GM21515 (cell line): ENCODE measurements around the gene DCP2.
"Not testable (repeated sequence)": the region's sequence is repeated elsewhere in the genome, so short reads cannot be mapped to it uniquely, and the experiment has no call there.

Experiments used
- ATAC-seq: cut with Tn5 transposase; IDR thresholded peaks from one replicate; pipeline ENCODE4 v1.9.1; 2021; ENCODE audit not compliant: unreplicated experiment

The DCP2 gene

DNA sequence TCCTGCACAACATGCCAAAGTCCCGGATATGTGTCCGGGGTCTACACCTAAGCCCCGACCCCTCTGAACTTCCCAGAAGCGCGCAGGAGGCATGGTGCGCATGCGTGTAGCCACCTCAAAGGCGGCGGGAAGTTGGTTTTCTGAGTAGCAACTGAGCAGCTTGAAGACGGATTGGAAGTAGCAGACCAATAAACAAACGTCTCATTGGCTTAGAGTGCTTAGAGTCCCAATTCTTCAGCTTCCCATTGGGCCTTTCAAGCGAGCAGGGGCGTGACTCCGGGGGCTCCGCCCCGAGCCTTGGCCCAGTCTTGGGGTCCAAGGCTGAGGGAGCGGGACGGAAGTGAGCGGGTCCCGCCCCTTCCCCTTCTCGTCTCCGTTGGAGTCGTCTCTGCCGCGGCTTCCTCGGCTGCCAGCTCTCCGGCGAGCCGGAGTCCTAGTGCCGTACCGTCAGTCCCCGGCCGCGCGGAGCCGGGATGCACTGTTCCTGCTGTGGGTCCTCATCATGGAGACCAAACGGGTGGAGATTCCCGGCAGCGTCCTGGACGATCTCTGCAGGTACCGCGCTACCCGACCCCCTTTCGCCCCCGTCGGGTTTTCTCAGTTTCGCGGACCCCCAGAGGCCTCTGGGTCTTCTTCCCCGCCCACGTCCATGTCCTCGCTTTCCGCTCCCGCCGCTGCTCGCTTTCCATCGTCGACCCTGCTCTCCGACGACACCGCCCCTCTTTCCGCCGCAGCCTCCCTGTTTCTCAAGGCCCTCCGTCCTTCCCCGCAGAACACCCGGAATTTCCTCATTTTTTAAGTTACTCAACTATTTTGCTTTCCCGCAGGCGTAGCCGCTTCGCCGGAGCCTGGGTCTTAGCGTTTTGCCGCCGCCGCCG is at the start of gene DCP2:
TSS of gene DCP2 (plus strand) at position 367 of the 878 bp plus-strand sequence. CDS start at position 503, 136 bp downstream.
- peak; percentile 97 for ATAC-seq

DNA sequence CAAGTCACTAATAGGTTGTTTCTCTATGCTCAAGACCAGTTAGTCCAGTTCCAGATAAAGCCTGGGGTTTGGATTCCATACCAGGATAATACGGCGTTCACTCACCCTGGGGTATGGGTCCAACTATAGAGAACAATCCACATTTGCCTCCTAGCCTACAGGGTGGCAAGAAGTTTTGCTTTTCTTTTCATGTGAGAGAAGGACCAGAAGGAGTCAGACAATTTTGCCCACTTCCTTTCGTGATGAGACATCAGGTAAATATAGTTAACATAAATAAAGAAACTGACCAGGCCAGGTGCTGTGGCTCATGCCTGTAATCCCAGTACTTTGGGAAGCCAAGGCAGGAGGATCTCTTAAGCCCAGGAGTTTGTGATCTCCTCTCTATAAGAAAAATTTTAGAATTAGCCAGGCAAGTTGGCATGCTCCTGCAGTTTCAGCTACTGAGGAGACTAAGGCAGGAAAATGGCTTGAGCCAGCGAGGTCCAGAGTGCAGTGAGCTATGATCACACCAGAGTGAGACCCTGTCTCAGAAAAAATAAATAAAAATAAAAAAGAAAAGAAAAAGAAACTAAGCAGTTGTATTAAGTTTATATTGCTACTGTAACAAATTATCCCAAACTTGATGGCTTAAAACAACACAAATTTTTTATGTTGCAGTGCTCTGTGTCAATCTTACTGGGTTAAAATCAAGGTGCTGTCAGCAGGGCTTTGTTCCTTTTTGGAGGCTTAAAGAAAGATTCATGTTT is 47.1 kb upstream of the DCP2 start:
- ATAC-seq, result peak; percentile 55

DNA sequence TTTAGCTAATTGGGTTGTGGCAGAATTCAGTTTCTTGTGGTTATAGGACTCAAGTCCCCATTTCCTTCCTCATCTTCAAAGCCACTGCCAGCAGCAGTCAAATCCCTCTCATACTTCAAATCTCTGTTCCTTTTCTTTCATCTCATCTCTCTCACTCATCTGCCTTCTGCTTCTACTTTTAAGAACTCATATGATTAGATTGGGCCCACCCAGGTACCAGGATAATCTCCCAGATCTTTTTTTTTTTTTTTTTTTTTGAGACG is 46.6 kb upstream of the DCP2 start:
- ATAC-seq, result peak; percentile 54

DNA sequence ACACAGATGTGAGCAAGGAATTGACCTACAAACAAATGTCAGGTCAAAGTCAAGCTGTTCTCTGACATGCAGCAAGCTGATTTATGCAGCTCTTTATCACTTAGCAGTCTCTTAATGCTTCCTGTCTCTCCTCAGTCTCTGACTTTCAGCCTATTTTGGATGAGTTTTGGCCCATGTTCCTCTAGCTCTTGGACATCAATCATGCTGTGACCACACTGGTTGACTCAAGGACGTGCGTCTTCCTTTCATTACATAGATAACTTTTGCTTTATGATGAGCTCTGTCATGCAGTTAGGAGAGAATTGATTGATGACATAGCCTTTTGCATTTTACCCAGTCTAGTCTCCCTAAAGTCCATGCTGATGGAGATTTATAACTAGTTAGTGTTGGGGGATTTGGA is 45.1 kb upstream of the DCP2 start:
- no peak for ATAC-seq

DNA sequence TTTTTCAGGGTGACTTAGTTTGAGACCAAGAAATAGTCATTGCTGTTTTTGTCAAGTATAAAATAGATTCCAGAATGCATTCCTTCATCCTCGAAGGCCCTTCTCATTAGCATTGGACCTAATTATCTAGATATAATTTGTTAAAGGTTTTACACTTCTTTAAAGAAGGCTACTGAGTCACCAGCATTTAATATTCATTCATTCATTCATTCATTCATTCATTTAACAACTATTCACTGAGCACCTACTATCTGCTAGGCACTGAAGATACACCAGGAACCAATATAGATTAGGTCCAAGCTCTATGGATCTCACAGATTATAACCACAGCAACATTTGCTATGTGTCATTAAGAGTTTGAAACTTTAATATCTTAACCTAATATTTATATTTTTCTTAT is 43.5 kb upstream of the DCP2 start:
- no peak for ATAC-seq

DNA sequence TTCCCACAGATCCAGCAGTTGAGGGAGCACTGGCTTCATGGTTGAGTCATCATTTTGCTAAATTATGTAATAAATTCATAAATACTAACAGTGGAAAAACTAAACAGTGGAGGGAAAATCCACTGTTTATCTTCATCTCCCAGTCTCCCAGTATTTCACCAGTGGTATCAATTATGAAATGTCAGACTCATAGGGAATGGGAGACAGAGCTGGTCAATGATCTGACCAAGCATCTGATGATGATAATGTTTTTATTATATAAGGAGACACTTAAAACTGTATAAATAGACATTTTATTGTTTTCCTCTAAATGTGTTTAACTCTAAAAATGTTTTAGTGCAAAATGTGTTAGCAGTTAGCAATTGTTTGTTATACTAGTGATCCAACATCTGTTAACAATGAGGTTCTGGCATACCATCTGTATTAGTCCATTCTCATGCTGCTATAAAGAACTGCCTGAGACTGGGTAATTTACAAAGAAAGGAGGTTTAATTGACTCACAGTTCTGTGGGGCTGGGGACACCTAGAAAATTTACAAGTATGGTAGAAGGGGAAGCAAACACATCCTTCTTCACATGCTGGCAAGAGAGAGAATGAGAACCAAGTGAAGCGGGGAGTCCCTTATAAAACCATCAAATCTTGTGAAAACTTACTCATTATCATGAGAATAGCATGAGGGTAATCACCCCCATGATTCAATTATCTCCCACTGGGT is 42.8 kb upstream of the DCP2 start:
- ATAC-seq, result no peak

DNA sequence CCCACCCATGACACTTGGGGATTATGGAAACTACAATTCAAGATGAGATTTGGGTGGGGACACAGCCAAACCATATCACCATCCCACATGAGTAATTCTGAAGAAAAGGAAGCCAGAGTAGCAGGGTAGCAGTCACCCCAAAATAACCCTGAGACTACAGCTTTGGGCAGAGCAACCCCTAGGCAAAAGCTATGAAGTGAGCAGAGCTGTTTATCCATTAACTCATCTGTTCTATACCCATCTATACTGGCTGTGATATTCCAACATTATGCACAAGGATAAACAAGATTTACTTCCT is 42.3 kb upstream of the DCP2 start:
- ATAC-seq, result no peak

DNA sequence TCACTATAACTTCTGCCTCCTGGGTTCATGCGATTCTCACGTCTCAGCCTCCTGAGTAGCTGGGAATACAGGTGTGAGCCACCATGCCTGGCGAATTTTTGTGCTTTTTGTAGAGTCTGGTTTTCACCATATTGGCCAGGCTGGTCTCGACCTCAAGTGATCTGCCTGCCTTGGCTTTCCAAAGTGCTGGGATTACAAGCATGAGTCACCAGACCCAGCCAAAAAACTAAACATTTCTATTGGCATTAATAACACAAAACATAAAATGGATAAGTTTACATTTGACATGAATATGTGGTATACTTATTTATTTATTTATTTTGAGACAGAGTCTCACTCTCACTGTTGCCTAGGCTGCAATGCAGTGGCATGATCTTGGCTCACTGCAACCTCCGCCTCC is 40.9 kb upstream of the DCP2 start:
- no peak for ATAC-seq

DNA sequence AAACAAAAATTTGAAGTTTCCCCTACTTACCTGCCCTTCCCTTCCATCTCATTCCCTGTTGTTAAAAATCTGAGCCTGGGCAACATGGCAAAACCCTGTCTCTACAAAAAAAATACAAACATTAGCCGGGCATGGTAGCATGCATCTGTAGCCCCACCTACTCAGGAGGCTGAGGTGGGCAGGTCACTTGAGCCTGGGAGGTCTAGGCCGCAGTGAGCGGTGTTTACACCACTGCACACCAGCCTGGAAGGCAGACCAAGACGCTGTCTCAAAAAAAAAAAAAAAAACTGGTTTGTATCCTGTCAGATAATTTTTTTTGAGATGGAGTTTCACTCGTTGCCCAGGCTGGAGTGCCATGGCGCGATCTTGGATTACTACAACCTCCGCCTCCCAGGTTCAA is 38.3 kb upstream of the DCP2 start:
- no peak for ATAC-seq

DNA sequence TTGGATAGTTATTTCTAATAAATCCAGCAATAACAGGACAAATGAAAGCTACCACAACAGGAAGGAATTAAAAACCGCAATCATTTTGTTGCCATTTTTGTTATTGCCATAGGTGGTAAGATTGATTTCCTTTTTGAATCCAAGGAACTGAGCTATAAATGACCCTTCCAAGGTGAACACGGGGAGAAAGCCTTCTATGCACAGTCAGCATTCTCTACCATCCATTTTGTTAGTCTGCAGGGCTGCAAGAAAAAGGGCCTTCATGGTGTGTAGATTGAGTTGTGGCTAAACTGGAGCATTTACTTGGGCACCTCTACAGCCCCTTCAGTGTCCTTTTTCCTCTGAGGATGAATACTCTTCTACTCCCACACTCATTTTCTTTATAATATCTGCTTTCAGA is 35.9 kb upstream of the DCP2 start:
- no peak for ATAC-seq

DNA sequence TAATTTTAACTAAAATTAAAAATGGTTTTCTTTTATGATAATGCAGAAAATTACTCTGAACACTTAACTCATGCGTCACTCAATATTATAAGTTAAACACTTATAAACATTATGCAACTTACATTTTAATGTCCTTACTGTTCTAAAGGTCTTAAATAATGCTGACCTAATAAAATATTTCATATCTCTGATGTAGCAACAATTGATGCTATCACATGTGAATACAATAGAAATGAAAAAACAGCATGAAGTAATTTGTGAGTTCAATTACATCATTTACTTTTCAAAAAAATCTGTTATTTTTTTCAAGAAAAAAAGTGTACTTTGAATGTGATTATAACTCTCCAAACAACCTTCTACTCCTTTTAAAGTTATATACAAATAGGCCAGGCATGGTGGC is 28.1 kb upstream of the DCP2 start:
- no peak for ATAC-seq

DNA sequence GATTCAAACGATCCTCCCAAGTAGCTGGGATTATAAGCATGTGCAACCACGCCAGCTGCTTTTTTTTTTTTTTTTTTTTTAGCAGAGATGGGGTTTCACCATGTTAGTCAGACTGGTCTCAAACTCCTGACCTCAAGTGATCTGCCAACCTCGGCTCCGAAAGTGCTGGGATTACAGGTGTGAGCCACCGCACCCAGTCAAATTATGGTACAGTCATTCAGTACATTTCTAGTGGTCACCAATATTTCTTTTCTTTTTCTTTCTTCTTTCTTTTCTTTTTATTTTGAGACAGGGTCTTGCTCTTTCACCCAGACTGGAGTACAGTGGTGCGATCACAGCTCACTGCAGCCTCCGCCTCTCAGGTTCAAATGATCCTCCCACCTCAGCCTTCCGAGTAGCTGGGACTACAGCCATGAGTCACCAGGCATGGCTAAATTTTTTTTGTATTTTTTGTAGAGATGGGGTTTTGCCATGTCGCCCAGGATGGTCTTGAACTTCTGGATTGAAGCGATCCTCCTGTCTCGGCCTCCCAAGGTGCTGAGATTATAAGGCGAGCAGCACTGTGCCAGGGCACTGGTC is 25.4 kb upstream of the DCP2 start:
- ATAC-seq, result peak; percentile 93

DNA sequence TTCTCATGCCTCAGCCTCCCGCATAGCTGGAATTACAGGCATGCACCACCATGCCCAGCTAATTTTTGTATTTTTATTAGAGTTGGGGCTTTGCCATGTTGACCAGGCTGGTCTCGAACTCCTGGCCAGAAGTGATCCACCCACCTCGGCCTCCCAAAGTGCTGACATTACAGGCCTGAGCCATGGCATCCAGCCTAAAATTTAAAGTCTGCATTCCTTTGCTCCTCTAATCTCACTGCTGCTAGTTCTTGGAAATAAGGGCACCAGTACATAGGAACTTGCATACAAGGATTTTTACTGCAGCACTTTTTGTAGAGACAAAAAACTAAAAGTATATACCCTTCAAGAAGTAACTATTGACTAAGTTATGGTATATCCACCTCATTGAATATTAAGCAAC is 20.0 kb upstream of the DCP2 start:
- ATAC-seq, result no peak

DNA sequence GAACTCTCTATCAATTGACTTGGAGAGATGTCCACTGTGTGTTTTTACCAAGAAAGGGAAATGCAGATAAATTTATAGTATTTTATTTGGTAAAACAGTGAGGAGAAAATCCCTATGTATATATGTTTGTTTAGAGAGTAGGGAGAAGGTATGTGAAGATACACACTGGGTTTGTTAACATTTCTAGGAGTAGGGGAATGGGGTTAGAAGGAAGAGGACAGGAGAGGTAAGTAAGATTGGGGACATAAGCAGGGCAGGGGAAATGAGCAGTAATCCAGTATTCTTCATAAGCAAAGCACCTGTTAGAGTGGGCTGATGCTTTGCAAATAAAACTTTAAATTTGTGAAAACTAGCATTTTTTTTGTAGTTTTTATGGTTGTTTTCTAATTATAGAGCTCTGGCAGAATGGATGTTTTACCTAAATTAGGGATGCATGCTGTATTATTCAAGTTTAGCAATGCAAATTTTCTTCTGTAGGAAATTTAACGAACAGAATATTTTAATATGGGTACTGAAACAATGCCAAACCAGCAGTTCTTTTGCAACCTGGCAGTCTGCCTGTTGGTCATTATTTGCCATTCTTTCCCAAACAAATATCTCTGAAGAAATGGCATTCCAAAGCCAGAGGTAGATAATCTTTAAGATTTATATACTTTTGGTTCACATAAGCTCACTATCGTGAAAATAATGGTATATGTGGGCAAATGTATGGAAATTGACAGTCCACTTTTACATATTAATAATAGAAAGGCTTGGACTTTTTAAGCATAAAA is 19.4 kb upstream of the DCP2 start:
- ATAC-seq, result no peak

DNA sequence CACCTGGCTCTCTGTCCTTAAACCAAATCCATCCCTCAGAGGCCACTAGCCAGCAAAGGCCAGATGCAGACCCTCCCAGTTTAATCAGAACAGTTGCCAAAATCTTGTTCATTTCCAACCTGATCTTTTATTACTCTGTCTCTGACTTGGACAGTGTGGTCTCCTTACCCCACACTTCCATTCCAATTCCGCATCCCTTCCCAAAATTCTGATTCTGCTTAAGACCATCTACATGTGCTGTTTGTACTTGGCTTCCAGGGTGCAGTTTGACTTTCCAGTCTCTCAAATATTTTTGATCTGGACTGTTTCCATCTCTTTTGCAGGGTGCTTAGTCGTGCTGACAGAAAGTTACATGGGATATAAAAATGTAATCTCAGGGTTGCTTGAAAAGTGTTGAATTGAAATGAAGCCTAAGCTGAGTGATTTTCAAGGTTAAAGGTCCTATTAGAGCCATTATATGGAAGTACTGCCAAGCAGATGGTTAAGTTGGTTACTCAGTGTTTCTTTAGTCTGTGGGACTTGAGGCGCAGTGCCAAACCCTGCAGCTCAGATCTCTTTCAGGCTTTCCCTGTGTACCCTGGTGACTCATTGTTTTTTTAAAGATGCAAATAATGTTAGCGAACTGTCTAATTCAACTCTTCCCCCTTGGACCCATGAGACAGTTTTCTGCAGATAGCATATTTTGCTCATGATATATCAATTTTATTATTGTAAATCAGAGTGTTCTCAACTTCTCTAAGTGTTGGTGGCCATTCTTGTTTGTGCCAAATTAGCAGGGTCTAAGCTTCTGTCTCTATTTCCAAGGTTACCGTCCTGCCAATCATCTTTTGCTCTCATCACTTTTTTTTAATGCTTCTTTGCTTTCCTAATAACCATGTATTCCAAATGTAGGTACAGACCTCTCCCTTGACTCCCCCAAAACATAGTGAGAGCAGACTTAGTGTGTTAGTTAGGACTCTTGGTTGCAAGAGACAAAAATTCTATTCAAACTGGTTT is 18.2 kb upstream of the DCP2 start:
- ATAC-seq, result peak; percentile 61

DNA sequence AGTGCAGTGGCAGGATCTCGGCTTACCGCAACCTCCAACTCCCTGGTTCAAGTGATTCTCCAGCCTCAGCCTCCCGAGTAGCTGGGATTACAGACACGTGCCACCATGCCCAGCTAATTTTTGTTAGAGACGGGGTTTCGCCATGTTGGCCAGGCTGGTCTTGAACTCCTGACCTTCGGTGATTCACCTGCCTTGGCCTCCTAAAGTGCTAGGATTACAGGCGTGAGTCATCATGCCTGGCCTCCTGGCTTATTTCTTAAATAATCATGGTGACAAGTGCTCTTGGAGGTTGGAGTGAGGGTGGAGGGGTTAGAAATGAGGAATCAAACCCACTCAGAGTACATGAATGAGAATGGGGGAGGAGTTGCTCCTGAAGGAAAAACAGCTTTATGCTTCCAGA is 16.7 kb upstream of the DCP2 start:
- ATAC-seq, result not testable (repeated sequence)

DNA sequence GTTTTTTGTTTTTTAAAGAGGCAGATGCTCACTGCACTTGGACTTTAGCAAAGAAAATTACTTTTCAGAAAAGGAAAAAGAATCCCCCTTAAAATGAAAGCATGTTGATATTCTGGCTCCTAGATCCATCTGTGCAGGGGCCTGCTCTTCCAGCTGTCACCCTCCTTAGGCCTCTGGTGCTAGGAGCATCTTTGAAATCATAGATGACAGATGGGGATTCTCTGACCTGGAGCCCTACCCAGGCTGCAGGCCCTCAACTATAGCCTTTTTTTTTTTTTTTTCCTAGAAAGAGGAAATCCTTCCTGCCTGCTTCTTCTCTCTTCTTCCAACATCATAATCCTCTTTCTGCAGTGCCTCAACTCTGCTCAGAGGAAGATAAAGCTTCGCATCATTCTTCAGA is 16.3 kb upstream of the DCP2 start:
- no peak for ATAC-seq

DNA sequence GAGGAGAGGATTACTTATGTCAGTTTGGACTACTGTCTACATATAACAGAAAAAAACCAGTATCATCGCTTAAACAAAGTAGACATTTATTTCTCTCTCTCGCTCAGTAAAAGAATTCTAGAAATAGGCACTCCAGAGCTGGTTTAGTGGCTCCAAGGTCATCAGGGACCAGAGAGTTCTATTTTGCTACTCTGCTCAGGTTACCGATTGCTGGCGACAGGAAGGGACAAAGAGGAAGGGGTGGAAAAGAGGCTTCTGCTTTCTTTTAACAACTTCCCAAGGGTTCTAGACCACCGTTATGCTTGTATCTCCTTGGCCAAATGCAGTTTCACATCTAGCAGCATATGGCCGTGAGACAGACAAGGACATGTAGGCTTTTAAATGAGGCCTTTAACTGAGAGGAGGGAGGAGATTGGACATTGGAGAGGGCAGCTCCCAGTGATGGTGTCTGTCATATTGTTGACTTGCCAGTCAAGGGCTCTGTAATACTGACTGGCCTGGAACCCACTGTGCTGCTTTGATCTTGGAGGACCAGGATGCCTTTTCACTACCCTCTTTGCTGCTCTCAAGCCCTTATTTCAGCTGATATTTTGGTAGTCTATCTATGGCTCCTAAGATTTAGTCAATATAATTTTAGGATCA is 15.6 kb upstream of the DCP2 start:
- ATAC-seq, result no peak

DNA sequence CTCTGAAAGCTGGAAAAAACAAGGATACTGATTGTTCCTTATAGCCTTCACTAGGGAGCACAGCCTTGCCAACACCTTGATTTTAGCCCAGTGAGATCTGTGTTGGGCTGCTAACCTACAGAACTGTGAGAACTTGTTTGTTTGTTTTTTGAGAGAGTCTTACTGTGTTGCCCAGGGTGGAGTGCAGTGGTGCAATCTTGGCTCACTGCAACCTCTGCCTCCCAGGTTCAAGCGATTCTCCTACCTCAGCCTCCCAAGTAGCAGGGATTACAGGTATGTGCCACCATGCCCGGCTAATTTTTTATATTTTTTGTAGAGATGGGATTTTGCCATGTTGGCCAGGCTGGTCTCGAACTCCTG is 13.2 kb upstream of the DCP2 start:
- not testable (repeated sequence) for ATAC-seq
